EH (cell line): Measurements from ENCODE around the gene VCX.
A peak's percentile ranks its signal among the peaks of the same experiment; 100 is the strongest.
"Not testable (repeated sequence)": the region's sequence is repeated elsewhere in the genome, so short reads cannot be mapped to it uniquely, and the experiment has no call there.

ENCODE experiments used
- DNase-seq: peaks from one replicate; pipeline ENCODE4 v3.0.0-alpha.2; 2015; ENCODE audit warnings: low read depth

VCX gene

DNA sequence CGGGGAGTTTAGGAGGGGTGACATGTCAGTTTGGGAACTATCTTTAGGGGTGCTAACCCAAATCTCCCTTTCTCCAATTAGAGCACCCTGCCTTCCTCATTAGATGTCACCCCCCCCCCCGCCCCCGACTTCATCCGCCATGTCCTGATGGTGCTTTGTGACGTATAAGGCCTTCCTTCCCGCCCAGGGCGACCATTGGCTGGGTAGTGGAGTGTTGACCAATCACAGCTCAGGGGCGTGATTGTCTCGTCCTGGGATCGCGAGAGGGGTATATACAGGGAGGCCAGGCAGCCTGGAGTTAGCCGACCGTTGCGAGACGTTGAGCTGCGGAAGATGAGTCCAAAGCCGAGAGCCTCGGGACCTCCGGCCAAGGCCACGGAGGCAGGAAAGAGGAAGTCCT, at the start of gene VCX:
TSS of gene VCX (plus strand) at position 301 of the 400 bp plus-strand sequence. CDS start at position 334, 33 bp downstream.
- DNase-seq: not testable (repeated sequence)

DNA sequence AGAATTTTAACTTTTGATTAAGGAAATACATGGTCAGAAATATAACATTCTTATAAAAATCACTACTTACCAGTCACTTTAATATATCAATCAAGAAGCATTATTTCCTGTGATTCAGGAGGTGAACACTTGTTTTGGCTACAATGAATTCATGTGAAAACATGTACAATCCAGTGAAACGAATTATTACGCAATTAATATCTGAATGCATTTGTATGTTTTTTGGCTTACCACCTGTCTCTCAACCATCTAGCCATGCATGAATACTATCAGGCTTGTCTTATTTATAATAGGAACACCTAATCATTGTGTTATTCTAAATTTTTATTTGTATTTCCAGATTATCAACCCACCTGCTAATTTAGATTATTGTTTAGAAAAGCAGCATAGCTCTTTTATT, 44.6 kb upstream of the VCX start:
- no peak for DNase-seq

DNA sequence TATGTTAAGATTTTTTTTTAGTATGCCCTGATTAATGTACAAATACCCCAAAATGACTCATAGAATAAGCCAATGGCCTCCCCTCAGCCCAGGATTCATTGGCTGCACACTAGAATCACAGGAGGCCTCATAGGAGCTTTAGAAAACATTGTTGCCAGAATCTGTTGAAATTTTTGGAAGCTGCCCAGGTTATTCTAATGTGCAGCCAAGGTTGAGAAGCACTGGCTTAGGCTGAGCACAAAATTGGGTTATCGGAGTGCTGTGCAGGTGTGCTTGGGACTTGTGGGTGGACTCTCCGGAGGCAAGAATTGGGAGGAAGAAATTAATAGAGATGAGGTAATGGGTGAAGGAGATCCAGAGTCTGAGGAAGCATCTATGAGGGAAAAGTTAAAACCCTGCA, 41.3 kb upstream of the VCX start:
- DNase-seq: no peak

DNA sequence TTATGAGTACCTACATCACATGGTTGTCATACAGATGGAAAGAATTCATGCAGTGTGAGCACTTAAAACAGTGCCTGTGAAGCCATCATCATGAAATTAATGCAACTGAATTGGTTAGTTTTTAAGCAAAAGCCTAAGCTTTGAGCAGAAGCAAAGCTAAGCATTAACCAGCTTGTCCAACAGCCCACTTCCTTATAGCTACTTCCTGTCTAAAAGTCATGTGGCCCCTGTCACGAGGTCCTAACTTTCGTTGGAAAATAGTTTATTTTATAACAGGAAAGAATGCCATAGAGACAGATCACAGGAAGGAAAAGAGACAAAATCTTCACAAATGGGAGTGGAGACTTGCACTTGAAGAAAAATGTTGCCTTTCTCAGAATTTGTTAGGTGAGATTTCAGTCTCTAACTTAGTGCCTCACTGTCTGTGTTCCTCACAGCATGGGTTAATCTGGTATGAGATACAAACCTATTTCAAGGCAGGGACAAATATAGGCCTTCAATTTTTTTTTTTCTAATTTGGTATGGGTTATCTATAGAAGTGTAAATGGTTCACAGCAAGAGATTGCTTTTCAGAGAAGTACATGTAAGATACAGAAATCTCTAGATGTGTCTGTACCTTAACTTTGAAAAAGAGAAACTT, 27.7 kb upstream of the VCX start:
- no peak for DNase-seq

DNA sequence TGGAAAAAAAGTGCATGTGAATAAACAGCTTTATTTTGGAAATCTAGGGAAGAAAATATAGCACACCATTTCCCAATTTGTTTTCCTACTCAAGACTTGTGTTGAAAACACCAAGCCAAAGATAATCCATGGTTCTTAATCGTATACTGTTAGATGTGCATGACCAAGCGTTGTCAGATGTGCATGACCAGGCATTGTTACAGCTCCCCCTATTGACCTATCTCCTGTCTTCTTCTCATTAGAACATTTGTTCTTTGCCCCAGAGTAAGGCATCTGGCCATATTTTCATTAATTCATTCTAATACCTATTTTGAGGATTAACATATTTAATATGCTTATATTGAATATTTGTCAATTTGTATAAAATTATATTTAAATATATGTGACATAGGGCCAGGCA, 14.4 kb upstream of the VCX start:
- DNase-seq: peak; percentile 0

DNA sequence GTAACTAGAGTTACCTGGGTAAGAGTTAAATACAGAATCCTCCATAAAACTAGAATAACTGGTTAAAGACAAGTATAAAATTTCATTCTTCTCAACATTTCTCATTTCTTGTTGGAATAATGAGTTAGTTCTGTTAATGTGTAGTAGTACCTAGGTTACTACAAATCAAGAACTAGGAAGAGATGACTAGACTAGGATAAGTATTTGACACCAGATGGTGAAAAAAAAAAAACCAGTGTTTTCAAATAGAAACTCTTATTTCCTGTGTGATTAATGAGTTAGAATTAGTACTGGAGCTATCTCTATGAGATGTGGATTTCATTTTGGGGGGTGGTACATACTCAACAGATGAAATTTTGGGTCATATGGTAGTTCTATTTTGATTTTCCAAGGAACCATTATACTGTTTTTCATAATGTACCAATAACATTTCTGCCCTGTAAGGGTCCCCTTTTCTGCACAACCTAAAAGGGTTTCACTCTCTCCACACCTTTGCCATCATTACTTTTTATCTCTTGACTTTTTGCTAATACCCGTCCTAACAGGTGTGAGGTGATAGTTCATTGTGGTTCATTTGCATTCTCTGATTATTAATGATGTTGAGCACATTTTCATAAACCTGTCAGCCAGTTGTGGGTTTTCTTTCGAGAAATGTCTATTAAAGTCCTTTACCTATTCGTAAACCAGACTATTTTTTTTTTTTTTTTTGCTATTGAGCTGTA, 1.7 kb upstream of the VCX start:
- no peak for DNase-seq

DNA sequence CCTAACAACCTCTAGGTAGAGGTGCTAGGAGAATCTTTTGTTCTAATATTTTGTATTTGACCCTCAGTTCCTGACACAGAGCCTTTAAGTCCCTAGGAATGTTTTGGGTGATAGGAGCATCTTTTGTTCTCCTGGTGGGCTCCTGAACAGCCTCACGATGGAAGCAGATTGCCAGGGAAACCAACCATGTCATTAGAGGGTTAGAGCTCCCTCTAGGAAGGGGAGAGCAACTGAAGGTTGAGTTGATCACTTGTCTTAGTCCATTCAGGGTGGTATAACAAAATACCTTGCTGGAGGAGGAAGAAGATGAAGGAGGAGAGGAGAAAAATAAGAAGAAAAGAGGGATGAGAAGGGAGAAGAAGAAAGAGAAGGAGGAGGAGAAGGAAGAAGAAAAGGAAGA, 9.2 kb downstream of the VCX start:
- no peak for DNase-seq

DNA sequence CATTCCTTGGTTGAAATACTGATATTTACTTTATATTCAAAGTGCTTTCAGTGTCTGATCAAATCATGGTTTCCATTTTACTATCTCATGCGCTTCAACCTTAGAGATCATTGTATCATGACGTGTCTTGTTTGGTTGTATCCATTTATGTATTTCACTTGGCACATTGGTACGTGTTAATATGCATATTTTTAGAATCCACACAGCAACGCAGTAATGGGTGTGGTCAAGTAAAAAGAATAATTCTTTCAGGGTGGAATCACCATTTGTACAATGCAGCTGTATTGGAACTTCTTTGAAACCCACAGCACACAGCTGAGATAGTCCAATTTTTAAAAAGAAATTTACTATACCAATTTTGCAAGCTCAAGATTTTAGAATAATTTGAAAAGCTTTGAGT, 29.1 kb downstream of the VCX start:
- no peak for DNase-seq

DNA sequence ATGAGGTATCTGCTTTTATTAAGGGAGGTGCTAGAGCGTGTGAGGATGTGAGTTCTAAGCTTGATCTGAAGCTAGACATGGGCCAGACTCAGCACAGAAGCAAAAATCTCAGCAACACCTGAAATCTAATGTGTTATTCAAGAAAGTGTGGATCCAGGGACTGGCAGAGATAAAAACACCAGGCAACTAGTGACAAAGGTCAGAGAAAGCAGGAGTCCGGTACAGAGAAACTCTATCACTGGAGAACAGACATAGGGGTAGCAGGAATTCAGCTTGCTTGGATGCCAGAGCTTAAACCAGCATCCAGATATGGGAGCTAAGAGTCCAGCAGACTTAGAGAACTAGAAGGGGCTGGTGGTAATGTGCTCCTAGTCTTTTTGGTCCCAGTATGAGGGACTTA, 34.0 kb downstream of the VCX start:
- no peak for DNase-seq

DNA sequence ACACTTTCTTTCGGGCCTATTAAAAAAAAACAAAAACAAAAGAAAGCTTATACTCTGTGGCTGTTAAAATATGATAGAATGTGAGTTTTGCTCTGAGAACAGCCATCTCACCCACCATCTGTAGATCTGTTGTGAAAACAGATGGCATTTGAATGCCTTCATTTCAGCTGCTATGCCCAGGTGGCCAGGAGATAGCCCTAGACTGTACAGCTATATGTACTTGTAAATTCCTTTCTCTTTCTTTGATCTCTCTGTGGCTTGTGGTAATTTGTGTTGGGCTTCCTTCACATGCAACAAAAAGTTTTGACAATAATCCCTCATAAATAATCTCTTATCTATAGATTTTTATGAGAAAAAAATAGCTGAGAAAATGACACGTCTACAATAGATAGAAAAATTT, 46.2 kb downstream of the VCX start:
- DNase-seq: no peak

DNA sequence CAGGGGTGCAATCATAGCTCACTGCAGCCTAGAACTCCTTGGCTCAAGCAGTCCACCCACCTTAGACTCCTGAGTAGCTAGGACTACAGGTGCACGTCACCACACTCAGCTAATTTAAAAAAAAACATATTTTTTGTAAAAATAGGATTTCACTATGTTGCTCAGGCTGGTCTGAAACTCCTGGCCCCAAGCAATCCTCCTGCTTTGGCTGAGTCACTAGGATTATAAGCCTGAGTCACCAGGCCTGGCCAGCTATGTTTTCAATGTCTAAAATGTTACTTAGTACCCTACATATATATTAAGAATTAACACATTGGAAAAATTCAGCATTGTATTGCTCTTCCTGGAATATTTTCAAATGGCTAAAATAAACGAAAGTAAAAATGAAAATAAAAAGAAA, 46.7 kb downstream of the VCX start:
- DNase-seq: peak; percentile 38

DNA sequence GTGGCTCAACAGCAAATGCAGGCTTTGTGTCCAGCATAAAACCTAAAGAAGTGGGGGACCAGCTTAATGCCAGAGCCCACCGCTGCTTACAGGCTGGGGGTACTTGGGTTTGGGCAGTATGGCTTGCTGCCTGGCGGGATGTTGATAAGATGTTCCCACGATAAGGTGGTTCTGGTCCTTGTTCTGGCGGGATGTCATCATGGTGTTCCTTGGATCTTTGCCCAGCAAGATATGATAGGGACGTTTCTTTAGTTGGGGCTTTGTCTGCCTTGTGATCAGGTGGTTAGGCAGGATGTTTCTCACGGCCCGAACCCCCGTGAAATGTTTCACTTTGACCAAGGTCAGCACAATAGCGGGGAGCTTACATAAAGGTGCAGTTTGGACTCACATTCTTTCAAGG, 49.0 kb downstream of the VCX start:
- DNase-seq: no peak
